Nephron (organoid): ENCODE results near the gene PGM2.

Experiments used
- H3K27ac Mint-ChIP-seq, 3 experiments: 2 replicates each; pipeline ENCODE4 v1.8.0; 2020; ENCODE audit warnings: mixed read lengths in 3 of 3, mild to moderate bottlenecking in 2 of 3, moderate library complexity in 1 of 3
- H3K27me3 Mint-ChIP-seq: 2 replicates; pipeline ENCODE4 v1.8.0; 2021; ENCODE audit warnings: low read depth, mild to moderate bottlenecking, moderate library complexity, mixed read lengths
- H3K36me3 Mint-ChIP-seq: 2 replicates; pipeline ENCODE4 v1.8.0; 2020; ENCODE audit warnings: low read depth, mixed read lengths
- H3K4me1 Mint-ChIP-seq: 2 replicates; pipeline ENCODE4 v1.8.0; 2020; ENCODE audit warnings: mixed read lengths
- H3K4me3 Mint-ChIP-seq, 3 experiments: 2 replicates each; pipeline ENCODE4 v1.8.0; 2020; ENCODE audit warnings: mild to moderate bottlenecking in 3 of 3, mixed read lengths in 3 of 3, moderate library complexity in 2 of 3
- H3K9me3 Mint-ChIP-seq: 2 replicates; pipeline ENCODE4 v1.8.0; 2020; ENCODE audit warnings: mixed read lengths
- TF ChIP-seq, protein P1 (sequence below), 3 experiments: fragments of 200-600 bp; sonication (generic); IDR thresholded peaks; one replicate each; pipeline ENCODE4 v1.5.0; 2021; ENCODE audit warnings: antibody characterized with exemption in 3 of 3; ENCODE audit not compliant: unreplicated experiment in 3 of 3

The PGM2 gene

DNA sequence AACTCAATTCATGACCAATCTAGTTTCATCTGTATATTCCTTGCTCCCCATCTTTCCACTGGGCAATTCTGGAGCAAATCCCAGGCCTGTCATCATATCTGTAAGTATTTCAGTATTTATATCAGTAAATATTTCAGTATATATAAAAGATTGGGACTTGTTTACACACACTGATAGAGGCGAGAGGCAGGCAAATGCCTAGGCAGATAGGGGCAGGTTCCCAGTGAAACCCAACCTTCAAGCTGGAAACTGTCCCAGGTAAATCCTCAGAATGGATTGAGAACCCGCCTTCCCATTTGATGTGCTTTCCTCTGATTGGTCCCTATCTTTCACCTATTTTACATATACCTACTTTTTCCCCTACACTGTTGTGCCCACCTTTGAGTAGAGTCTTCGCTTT, 40.6 kb downstream of the PGM2 start:
- no peaks in the 10 kb centered on the region for H3K9me3 Mint-ChIP-seq
- TF ChIP-seq, protein P1, sequence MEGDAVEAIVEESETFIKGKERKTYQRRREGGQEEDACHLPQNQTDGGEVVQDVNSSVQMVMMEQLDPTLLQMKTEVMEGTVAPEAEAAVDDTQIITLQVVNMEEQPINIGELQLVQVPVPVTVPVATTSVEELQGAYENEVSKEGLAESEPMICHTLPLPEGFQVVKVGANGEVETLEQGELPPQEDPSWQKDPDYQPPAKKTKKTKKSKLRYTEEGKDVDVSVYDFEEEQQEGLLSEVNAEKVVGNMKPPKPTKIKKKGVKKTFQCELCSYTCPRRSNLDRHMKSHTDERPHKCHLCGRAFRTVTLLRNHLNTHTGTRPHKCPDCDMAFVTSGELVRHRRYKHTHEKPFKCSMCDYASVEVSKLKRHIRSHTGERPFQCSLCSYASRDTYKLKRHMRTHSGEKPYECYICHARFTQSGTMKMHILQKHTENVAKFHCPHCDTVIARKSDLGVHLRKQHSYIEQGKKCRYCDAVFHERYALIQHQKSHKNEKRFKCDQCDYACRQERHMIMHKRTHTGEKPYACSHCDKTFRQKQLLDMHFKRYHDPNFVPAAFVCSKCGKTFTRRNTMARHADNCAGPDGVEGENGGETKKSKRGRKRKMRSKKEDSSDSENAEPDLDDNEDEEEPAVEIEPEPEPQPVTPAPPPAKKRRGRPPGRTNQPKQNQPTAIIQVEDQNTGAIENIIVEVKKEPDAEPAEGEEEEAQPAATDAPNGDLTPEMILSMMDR (IDR thresholded peaks at IDR 0.05; ENCODE audit: unreplicated experiment in 3 of 3), result no peak
- H3K4me3 Mint-ChIP-seq, result no peak overlapping the region
- peaks cover 29% of the 10 kb centered on the region for H3K36me3 Mint-ChIP-seq
- peaks cover 4% of the 10 kb centered on the region for H3K27me3 Mint-ChIP-seq
- no peak overlapping the region for H3K27ac Mint-ChIP-seq
- peaks cover 14% of the 10 kb centered on the region for H3K4me1 Mint-ChIP-seq

- Mint-ChIP-seq H3K27me3 (peaks cover 4% of the 10 kb centered on the region), H3K36me3 (peaks cover 23% of the 10 kb centered on the region), H3K9me3 (no peaks in the 10 kb centered on the region), H3K4me1 (peaks cover 14% of the 10 kb centered on the region), H3K27ac (no peak overlapping the region), H3K4me3 (no peak overlapping the region)
- TF ChIP-seq, protein P1 (IDR thresholded peaks at IDR 0.05; ENCODE audit: unreplicated experiment in 3 of 3), result no peak
Measured at GRCh38 chr4:37868238-37868637, 41.8 kb downstream of the PGM2 start.

- Mint-ChIP-seq H3K4me3 (no peak overlapping the region), H3K27ac (no peak overlapping the region), H3K36me3 (peaks cover 7% of the 10 kb centered on the region), H3K9me3 (no peaks in the 10 kb centered on the region), H3K4me1 (peaks cover 7% of the 10 kb centered on the region), H3K27me3 (peaks cover 7% of the 10 kb centered on the region)
- TF ChIP-seq, protein P1 (IDR thresholded peaks at IDR 0.05; ENCODE audit: unreplicated experiment in 3 of 3), result no peak
Measured at GRCh38 chr4:37872310-37872988, 46.0 kb downstream of the PGM2 start.

GRCh38 chr4:37873386-37873785, 46.9 kb downstream of the PGM2 start:
- H3K27ac Mint-ChIP-seq, result no peak overlapping the region

GRCh38 chr4:37876156-37876555, 49.7 kb downstream of the PGM2 start:
- Mint-ChIP-seq H3K9me3 (no peaks in the 10 kb centered on the region), H3K36me3 (no peaks in the 10 kb centered on the region), H3K4me3 (no peak overlapping the region), H3K4me1 (peaks cover 7% of the 10 kb centered on the region), H3K27ac (no peak overlapping the region), H3K27me3 (peaks cover 3% of the 10 kb centered on the region)
- TF ChIP-seq, protein P1 (IDR thresholded peaks at IDR 0.05; ENCODE audit: unreplicated experiment in 3 of 3), result no peak

More at GRCh38 chr4:37873386-37873785, 46.9 kb downstream of the PGM2 start:
- Mint-ChIP-seq H3K27me3 (peaks cover 7% of the 10 kb centered on the region), H3K9me3 (no peaks in the 10 kb centered on the region), H3K4me3 (no peak overlapping the region), H3K4me1 (peaks cover 7% of the 10 kb centered on the region), H3K36me3 (no peaks in the 10 kb centered on the region)
- TF ChIP-seq, protein P1 (IDR thresholded peaks at IDR 0.05; ENCODE audit: unreplicated experiment in 3 of 3), result no peak

DNA sequence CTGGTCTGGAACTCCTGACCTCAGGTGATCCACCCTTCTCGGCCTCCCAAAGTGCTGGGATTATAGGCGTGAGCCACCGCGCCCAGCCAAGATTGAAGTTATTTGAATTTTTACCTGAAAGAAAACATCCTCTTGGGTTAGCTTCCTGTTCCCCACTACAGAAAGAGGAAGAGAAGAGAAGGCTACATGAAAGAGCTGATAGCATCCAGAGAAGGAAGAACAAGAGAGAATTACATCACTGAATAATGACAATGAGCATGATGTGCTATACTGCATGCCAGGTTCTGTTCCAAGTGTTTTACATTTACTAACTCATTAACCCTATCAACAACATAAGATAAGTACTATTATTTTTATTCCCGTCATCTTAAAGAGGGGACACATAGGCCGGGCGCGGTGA, 52.9 kb downstream of the PGM2 start:
- no peaks in the 10 kb centered on the region for H3K9me3 Mint-ChIP-seq
- TF ChIP-seq, protein P1 (IDR thresholded peaks at IDR 0.05; ENCODE audit: unreplicated experiment in 3 of 3), result no peak
- H3K27me3 Mint-ChIP-seq, result peaks cover 15% of the 10 kb centered on the region
- no peak overlapping the region for H3K4me3 Mint-ChIP-seq
- H3K36me3 Mint-ChIP-seq, result no peaks in the 10 kb centered on the region
- H3K4me1 Mint-ChIP-seq, result peaks cover 7% of the 10 kb centered on the region
- H3K27ac Mint-ChIP-seq, result no peak overlapping the region
